Psoas muscle (tissue), 8 donors: Measurements from ENCODE around the gene RPS19BP1. TPM values are rescaled to one million over a fixed set of nuclear protein-coding genes. Genes with fewer than 3 reads are reported as not detected.

Experiments used
- ATAC-seq, 4 donors: fragments of 200-7000 bp; cut with Tn5 transposase; one replicate each; pipeline ENCODE4 v1.9.1; 2020; ENCODE audit warnings: moderate library complexity in 3 of 4, mild to moderate bottlenecking in 2 of 4
- DNase-seq, 2 donors: peaks; one replicate each; pipeline ENCODE4 v3.0.0-alpha.2; 2020
- H3K27ac ChIP-seq: fragments of 200-600 bp; one replicate; pipeline ENCODE4 v1.8.0; 2022
- H3K27me3 ChIP-seq, 3 donors: fragments of 200-600 bp in 1 of 3; one replicate each; pipeline versions ENCODE4 v1.6.1 to v1.8.0; 2013 to 2022; ENCODE audit warnings: low read length in 2 of 3, mild to moderate bottlenecking in 2 of 3, moderate library complexity in 1 of 3; ENCODE audit not compliant: insufficient read depth in 3 of 3
- H3K36me3 ChIP-seq, 2 donors: fragments of 200-600 bp in 1 of 2; one replicate each; pipeline versions ENCODE4 v1.6.1 to v1.8.0; 2013 to 2022; ENCODE audit warnings: low read depth in 1 of 2, mild to moderate bottlenecking in 1 of 2, moderate library complexity in 1 of 2; ENCODE audit not compliant: insufficient read depth in 1 of 2
- H3K4me1 ChIP-seq: fragments of 200-600 bp; one replicate; pipeline ENCODE4 v1.8.0; 2022
- H3K4me3 ChIP-seq: fragments of 200-600 bp; one replicate; pipeline ENCODE4 v1.8.0; 2022; ENCODE audit warnings: mild to moderate bottlenecking
- H3K9me3 ChIP-seq: fragments of 200-600 bp; one replicate; pipeline ENCODE4 v1.8.0; 2022
- CTCF ChIP-seq: fragments of 200-600 bp; IDR thresholded peaks from one replicate; pipeline ENCODE4 v1.8.0; 2022; ENCODE audit warnings: antibody characterized with exemption
- WGBS, 3 donors: extraction: QIAGEN DNeasy Blood & Tissue Kit; methylation state at CpG; one replicate each; pipeline versions ENCODE4 v1.1.6 to v1.1.7; 2013; 5-methylcytosine and 5-hydroxymethylcytosine counted together
- intact Hi-C, 2 donors: fragments of 100-400 bp; cut with DNase I; formaldehyde crosslinking; loops; one replicate each; pipeline versions ENCODE4 v1.11.0 to v1.14.2; 2022
- polyA plus RNA-seq, 3 donors: library from polyadenylated mRNA; stranded (reverse); fragments of 200-250 nt; gene quantifications; one replicate each; pipeline ENCODE4 v1.2.3, GENCODE V29; 2013
- total RNA-seq, 4 donors: library from RNA; stranded (reverse); fragmentation: NEBNext Ultra II Directional in 2 of 4; extraction: Animal tissue kit (Norgen Biotek cat#: 25700) in 2 of 4; gene quantifications; one replicate each; pipeline versions ENCODE4 v1.2.1 to v1.2.4, GENCODE V29; 2021 to 2023
- donor health status: healthy with polysubstance abuse.
- donor health status: DM: no; HTN: no; CAD: no; lungs with moderate emphysema.
- donor health status: Bipolar disorder and iron deficiency.
- donor health status: healthy.
- donor health status: DM: yes; HTN: yes; CAD: no.
- donor health status: DM: no; HTN: no; CAD: no.
- donor health status: DM: no; HTN: no; CAD: no.
- donor health status: DM: yes; HTN: yes; CAD: no.

The RPS19BP1 gene
- total and polyA plus RNA-seq, 7 donors = 34.0 to 313 (median 52.6) TPM

DNA sequence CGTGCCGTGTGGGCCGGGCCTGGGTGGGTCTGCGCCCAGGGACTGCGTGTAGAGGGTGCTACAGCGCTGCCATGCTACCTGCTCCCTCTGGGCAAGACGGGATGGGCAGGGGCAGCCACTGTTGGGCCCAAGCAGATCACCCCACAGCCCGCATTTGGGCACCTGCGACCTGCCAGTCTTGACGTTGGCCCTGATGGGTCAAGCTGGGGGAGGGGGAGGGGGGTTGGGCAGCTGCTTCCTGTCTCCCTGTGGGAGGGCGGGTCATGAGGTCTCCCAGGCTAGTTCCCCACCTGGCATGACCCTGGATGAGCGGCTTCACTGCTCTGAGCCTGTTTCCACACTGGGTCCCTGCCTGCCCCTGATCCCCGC lies 2.8 kb upstream of the RPS19BP1 start:
- H3K36me3 ChIP-seq = peaks cover 0 to 7% of the 10 kb centered on the region in 2 donors
- ATAC-seq (no peak), DNase-seq (peak in 1 of 2 donors; percentile 54)
- TF ChIP-seq CTCF = no peak
- H3K9me3 ChIP-seq = no peaks in the 10 kb centered on the region
- H3K27ac ChIP-seq = no peak overlapping the region
- intact Hi-C loops = loop anchor here (2.0 to 10.0 kb wide), 4 partner anchors 272 to 809 kb away; partner anchors contain the start of gene ADSL (in 1 of the 2)
- WGBS, 3 donors = 34 to 41% (median 41%) methylated on average over 13 of the region's 13 CpGs
- H3K4me1 ChIP-seq = peaks cover 20% of the 10 kb centered on the region
- no peaks in the 10 kb centered on the region for H3K27me3 ChIP-seq
- no peak overlapping the region for H3K4me3 ChIP-seq

GRCh38 chr22:39534591-39535356 lies 2.2 kb upstream of the RPS19BP1 start:
- Histone ChIP-seq H3K27ac (no peak overlapping the region), H3K4me3 (peak overlapping the region; percentile 16), H3K4me1 (peaks cover 26% of the 10 kb centered on the region), H3K9me3 (no peaks in the 10 kb centered on the region), H3K27me3 (no peaks in the 10 kb centered on the region), H3K36me3 (peaks cover 0 to 13% of the 10 kb centered on the region in 2 donors)
- WGBS, 3 donors = 7 to 12% (median 10%) methylated on average over 25 to 41 of the region's 41 CpGs
- peak; percentile 10 to 46 (median 27) for ATAC-seq
- intact Hi-C loops = loop anchor here (1.0 to 10.0 kb wide), 6 partner anchors 273 to 813 kb away; partner anchors contain the start of gene ADSL (in 2 of the 2)
- TF ChIP-seq CTCF = peak; percentile 89
- DNase-seq = peak; percentile 86 to 90

DNA sequence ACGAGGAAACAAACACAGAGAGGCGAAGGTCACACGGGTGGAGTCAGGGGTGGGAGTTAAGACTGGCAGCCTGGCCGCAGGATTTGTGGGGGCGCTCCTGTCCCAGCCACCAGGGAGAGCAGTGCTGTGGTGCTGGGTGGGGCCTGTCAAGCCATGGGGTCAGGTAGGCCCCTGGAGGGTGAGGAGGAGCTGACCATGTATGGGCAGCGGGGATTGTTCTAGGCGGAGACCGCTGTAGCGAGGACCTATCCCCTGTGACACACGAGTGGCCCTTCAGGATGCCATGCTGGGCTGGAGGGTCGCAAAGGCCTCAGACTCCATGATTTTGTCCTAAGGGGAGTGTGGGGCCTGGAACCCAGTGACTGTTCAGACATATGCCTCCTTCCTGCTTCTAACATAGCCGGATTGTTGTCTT lies 1.6 kb upstream of the RPS19BP1 start:
- Histone ChIP-seq H3K27me3 (no peaks in the 10 kb centered on the region), H3K36me3 (peaks cover 0 to 18% of the 10 kb centered on the region in 2 donors), H3K27ac (no peak overlapping the region), H3K4me3 (no peak overlapping the region), H3K9me3 (no peaks in the 10 kb centered on the region), H3K4me1 (peaks cover 32% of the 10 kb centered on the region)
- no peak for TF ChIP-seq CTCF
- intact Hi-C loops = loop anchor here (1.0 to 10.0 kb wide), 4 partner anchors 490 to 813 kb away; partner anchors contain the start of gene ADSL (in 2 of the 2)
- 81 to 88% (median 82%) methylated on average over 12 of the region's 12 CpGs for WGBS, 3 donors
- ATAC-seq = no peak
- peak in 1 of 2 donors; percentile 51 for DNase-seq

DNA sequence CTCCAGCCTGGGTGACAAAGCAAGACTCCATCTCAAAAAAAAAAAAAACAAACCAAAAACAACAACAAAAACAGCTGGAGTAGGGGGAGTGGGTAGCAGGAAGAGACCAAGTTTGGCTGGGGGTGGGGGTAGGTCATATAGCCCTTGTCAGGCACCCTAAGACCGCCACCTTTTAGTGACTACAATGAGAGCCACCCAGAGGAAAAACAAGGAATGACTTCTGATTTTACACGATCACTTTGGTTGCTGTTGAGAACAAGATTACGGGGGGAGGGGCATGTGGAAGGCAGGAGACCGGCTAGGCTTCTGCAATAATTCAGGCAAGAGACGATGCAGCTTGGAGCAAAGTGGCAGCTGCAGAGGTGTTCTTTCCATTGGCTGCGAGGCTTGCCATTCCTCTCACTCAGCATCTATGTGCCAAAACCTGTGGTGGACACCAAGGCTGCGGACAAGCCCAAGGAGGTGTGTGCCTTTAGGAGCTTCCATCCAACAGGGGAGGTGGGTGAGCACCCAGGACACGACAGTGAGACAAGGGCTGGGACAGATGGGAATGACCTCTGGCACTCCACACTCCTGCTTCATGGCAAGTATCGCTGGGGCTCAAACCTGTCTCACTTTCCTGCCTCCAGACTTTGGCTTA lies 1.7 kb downstream of the RPS19BP1 start:
- intact Hi-C loops = loop anchor here (5.0 to 10.0 kb wide), 2 partner anchors 814 to 816 kb away; partner anchors contain the start of gene ADSL (in 2 of the 2)
- Histone ChIP-seq H3K27me3 (no peaks in the 10 kb centered on the region), H3K9me3 (no peaks in the 10 kb centered on the region), H3K27ac (peak overlapping the region; percentile 5), H3K4me3 (peak overlapping the region; percentile 99), H3K4me1 (peaks cover 42% of the 10 kb centered on the region), H3K36me3 (peaks cover 0 to 18% of the 10 kb centered on the region in 2 donors)
- no peak for DNase-seq
- 28 to 34% (median 32%) methylated on average over 9 of the region's 9 CpGs for WGBS, 3 donors
- TF ChIP-seq CTCF = no peak
- no peak for ATAC-seq
